Colonic mucosa (tissue), 2 donors: ENCODE results near the gene SLC16A11. TPM values are rescaled to one million over a fixed set of nuclear protein-coding genes. Genes with fewer than 3 reads are reported as not detected.

ENCODE experiments used
- total RNA-seq, 2 donors: library from RNA; stranded (reverse); fragmentation: NEBNext Ultra II Directional in 1 of 2; extraction: Animal tissue kit (Norgen Biotek cat#: 25700) in 1 of 2; gene quantifications; one replicate each; pipeline ENCODE4 v1.2.1, GENCODE V29; 2021
- donor health status: DM: no; HTN: no; CAD: no.
- donor health status: DM: no; HTN: no; CAD: no.

The SLC16A11 gene
- total RNA-seq, 2 donors from 2014 or later: 0.22 to 0.40 TPM

Other genes starting within 250 kb of the SLC16A11 start
- not detected for gene TEKT1, start 212.4 kb downstream of the SLC16A11 start, total RNA-seq
- 1 to 10 TPM in 1 of 2 donors, not detected in 1; 2.0 TPM for gene ALOX12, start 48.0 kb downstream of the SLC16A11 start, total RNA-seq
- gene RNASEK, start 31.5 kb downstream of the SLC16A11 start, total RNA-seq: 100 to 1,000 TPM; 190 to 204 TPM
- gene BCL6B, start 21.0 kb downstream of the SLC16A11 start, total RNA-seq: 1 to 10 TPM in 1 of 2 donors, under 1 TPM in 1; 0.89 to 7.3 TPM
- gene SLC16A13, start 8.1 kb downstream of the SLC16A11 start, total RNA-seq: 10 to 100 TPM; 11.0 to 13.9 TPM
- 1 to 10 TPM in 1 of 2 donors, under 1 TPM in 1; 0.96 to 9.7 TPM for gene CLEC10A, start 36.2 kb upstream of the SLC16A11 start, total RNA-seq
- gene ASGR2, start 70.7 kb upstream of the SLC16A11 start, total RNA-seq: under 1 TPM; 0.45 to 0.49 TPM
- 1 to 10 TPM in 1 of 2 donors, under 1 TPM in 1; 0.47 to 1.1 TPM for gene ASGR1, start 135.3 kb upstream of the SLC16A11 start, total RNA-seq
- 1 to 10 TPM; 4.8 to 5.6 TPM for gene DLG4, start 175.7 kb upstream of the SLC16A11 start, total RNA-seq
- 100 to 1,000 TPM; 606 to 859 TPM for gene ACADVL, start 175.8 kb upstream of the SLC16A11 start, total RNA-seq
- 10 to 100 TPM; 32.4 to 42.4 TPM for gene DVL2, start 190.4 kb upstream of the SLC16A11 start, total RNA-seq
- 10 to 100 TPM; 29.8 to 38.6 TPM for gene PHF23, start 195.4 kb upstream of the SLC16A11 start, total RNA-seq
- gene GABARAP, start 198.4 kb upstream of the SLC16A11 start, total RNA-seq: 100 to 1,000 TPM; 378 to 513 TPM
- 100 to 1,000 TPM; 124 to 145 TPM for gene CTDNEP1, start 207.6 kb upstream of the SLC16A11 start, total RNA-seq
- gene ELP5, start 208.1 kb upstream of the SLC16A11 start, total RNA-seq: 10 to 100 TPM; 34.4 to 77.9 TPM
- gene CLDN7, start 218.4 kb upstream of the SLC16A11 start, total RNA-seq: 100 to 1,000 TPM; 798 to 919 TPM
- gene SLC2A4, start 237.6 kb upstream of the SLC16A11 start, total RNA-seq: 1 to 10 TPM; 1.9 to 5.7 TPM